Tibial nerve (tissue), 4 donors: ENCODE measurements around the gene PTBP3. TPM values are rescaled to one million over a fixed set of nuclear protein-coding genes. Genes with fewer than 3 reads are reported as not detected.

Experiments used
- DNase-seq, 2 donors: peaks; one replicate each; pipeline ENCODE4 v3.0.0-alpha.2; 2019; ENCODE audit warnings: low spot score in 2 of 2
- H3K27ac ChIP-seq, 4 donors: fragments of 200-600 bp; sonication (generic) in 3 of 4; one replicate each; pipeline ENCODE4 v1.5.1; 2017 to 2019; ENCODE audit warnings: mild to moderate bottlenecking in 1 of 4
- H3K27me3 ChIP-seq, 2 donors: fragments of 200-600 bp; sonication (generic) in 1 of 2; one replicate each; pipeline versions ENCODE4 v1.5.1 to v1.6.0; 2017 to 2019
- H3K36me3 ChIP-seq, 3 donors: fragments of 200-600 bp; sonication (generic); one replicate each; pipeline ENCODE4 v1.5.1; 2018 to 2019
- H3K4me1 ChIP-seq, 4 donors: fragments of 200-600 bp; sonication (generic) in 3 of 4; one replicate each; pipeline ENCODE4 v1.5.1; 2017 to 2019
- H3K4me3 ChIP-seq, 4 donors: fragments of 200-600 bp; sonication (generic) in 3 of 4; one replicate each; pipeline ENCODE4 v1.5.1; 2017 to 2019; ENCODE audit warnings: mild to moderate bottlenecking in 1 of 4, moderate library complexity in 1 of 4
- H3K9me3 ChIP-seq, 4 donors: fragments of 200-600 bp; sonication (generic) in 3 of 4; one replicate each; pipeline ENCODE4 v1.5.1; 2017 to 2019
- EP300 ChIP-seq, 2 donors: sonication (generic); formaldehyde crosslinking; IDR thresholded peaks; one replicate each; pipeline ENCODE4 v1.6.1; 2017; ENCODE audit warnings: antibody characterized with exemption in 2 of 2, mild to moderate bottlenecking in 1 of 2
- POLR2A ChIP-seq, 2 donors: fragments of 450-650 bp; IDR thresholded peaks; one replicate each; pipeline ENCODE4 v1.6.1; 2017; ENCODE audit warnings: antibody characterized with exemption in 2 of 2, mild to moderate bottlenecking in 2 of 2, moderate library complexity in 2 of 2
- WGBS, 2 donors: methylation state at CpG; one replicate each; pipeline ENCODE4 v1.1.5; 2018; 5-methylcytosine and 5-hydroxymethylcytosine counted together
- total RNA-seq, 4 donors: library from RNA; depleted of rRNA; stranded (reverse); fragments of >200 nt; gene quantifications; one replicate each; pipeline ENCODE4 v1.1.0, GENCODE V29; 2016
- TF ChIP-seq, protein P1 (sequence below), 5 experiments: fragments of 200-600 bp in 3 of 5; fragments of 450-650 bp in 2 of 5; sonication (generic) in 3 of 5; IDR thresholded peaks; one replicate each; pipeline ENCODE4 v1.5.1; 2016 to 2019; ENCODE audit warnings: antibody characterized with exemption in 5 of 5, mild to moderate bottlenecking in 3 of 5, moderate library complexity in 2 of 5

Gene PTBP3
- total RNA-seq, 4 donors from 2014 or later = 25.9 to 46.5 (median 31.8) TPM

DNA sequence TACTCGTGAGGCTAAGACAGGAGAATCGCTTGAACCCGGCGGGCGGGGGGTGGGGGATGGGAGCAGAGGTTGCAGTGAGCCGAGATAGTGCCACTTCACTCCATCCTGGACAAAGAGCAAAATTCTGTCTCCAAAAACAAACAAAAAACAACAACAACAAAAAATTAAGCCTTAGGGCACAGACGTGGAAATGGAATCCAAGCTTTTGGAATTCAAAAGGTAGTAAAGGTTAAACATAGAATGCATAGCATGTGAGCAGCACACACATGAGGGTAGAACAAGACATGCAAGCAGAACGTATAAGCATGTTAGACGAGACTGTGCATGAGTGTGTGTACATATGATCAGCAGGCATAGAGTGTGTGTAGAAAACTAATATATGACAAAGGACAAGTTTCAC lies 68.0 kb downstream of the PTBP3 start:
- Histone ChIP-seq H3K9me3 (no peaks in the 10 kb centered on the region), H3K36me3 (peaks cover 0 to 32% (median 10%) of the 10 kb centered on the region in 3 donors), H3K27me3 (no peaks in the 10 kb centered on the region), H3K4me3 (no peak overlapping the region), H3K4me1 (peaks cover 0 to 7% (median 2%) of the 10 kb centered on the region in 4 donors), H3K27ac (no peak overlapping the region)
- 90 to 91% methylated on average over 9 of the region's 9 CpGs for WGBS, 2 donors
- no peak for DNase-seq
- TF ChIP-seq, protein P1, sequence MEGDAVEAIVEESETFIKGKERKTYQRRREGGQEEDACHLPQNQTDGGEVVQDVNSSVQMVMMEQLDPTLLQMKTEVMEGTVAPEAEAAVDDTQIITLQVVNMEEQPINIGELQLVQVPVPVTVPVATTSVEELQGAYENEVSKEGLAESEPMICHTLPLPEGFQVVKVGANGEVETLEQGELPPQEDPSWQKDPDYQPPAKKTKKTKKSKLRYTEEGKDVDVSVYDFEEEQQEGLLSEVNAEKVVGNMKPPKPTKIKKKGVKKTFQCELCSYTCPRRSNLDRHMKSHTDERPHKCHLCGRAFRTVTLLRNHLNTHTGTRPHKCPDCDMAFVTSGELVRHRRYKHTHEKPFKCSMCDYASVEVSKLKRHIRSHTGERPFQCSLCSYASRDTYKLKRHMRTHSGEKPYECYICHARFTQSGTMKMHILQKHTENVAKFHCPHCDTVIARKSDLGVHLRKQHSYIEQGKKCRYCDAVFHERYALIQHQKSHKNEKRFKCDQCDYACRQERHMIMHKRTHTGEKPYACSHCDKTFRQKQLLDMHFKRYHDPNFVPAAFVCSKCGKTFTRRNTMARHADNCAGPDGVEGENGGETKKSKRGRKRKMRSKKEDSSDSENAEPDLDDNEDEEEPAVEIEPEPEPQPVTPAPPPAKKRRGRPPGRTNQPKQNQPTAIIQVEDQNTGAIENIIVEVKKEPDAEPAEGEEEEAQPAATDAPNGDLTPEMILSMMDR (IDR thresholded peaks at IDR 0.05) = no peak
- TF ChIP-seq EP300 (IDR thresholded peaks at IDR 0.05) = no peak

GRCh38 chr9:112262577-112262976 lies 70.8 kb downstream of the PTBP3 start:
- TF ChIP-seq EP300 (IDR thresholded peaks at IDR 0.05) (no peak), POLR2A (IDR thresholded peaks at IDR 0.05) (no peak)
- TF ChIP-seq, protein P1 (IDR thresholded peaks at IDR 0.05) = no peak
- H3K27me3 ChIP-seq = no peaks in the 10 kb centered on the region
- DNase-seq = no peak
- H3K36me3 ChIP-seq = peaks cover 0 to 44% (median 10%) of the 10 kb centered on the region in 3 donors
- H3K4me3 ChIP-seq = no peak overlapping the region
- H3K9me3 ChIP-seq = no peaks in the 10 kb centered on the region
- H3K4me1 ChIP-seq = peaks cover 0 to 7% (median 2%) of the 10 kb centered on the region in 4 donors
- WGBS, 2 donors = 94 to 98% methylated on average over 3 of the region's 3 CpGs
- H3K27ac ChIP-seq = no peak overlapping the region

DNA sequence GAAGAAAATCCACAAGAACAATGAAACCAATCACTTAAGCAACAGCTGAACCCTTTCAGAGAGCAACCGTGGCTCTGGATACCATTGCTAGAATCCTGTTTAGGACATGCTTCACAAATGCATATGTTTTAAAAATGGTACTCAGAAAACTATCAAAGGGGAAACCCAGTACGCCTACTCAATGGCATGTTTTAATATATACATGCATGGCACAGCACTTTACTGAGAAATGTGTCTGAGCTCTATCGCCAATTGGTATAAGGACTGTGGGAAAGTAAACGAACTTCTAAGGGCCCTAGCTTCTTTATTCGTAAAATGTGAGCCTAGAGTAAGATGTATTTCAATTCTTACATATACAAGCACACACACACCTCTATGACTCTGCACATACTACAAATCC lies 72.3 kb downstream of the PTBP3 start:
- H3K9me3 ChIP-seq = no peaks in the 10 kb centered on the region
- DNase-seq = no peak
- TF ChIP-seq EP300 (IDR thresholded peaks at IDR 0.05) = no peak
- no peak for TF ChIP-seq POLR2A (IDR thresholded peaks at IDR 0.05)
- TF ChIP-seq, protein P1 (IDR thresholded peaks at IDR 0.05) = no peak
- H3K27ac ChIP-seq = no peak overlapping the region
- 83 to 91% methylated on average over 5 of the region's 5 CpGs for whole genome bisulfite sequencing, 2 donors
- H3K4me1 ChIP-seq = peaks cover 0 to 7% (median 2%) of the 10 kb centered on the region in 4 donors
- H3K36me3 ChIP-seq = peaks cover 0 to 32% (median 3%) of the 10 kb centered on the region in 3 donors
- H3K4me3 ChIP-seq = no peak overlapping the region
- H3K27me3 ChIP-seq = no peaks in the 10 kb centered on the region

- peaks cover 0 to 20% (median 0%) of the 10 kb centered on the region in 3 donors for H3K36me3 ChIP-seq
- no peaks in the 10 kb centered on the region for H3K4me1 ChIP-seq
- H3K27ac ChIP-seq = no peak overlapping the region
- H3K27me3 ChIP-seq = no peaks in the 10 kb centered on the region
- no peak for TF ChIP-seq EP300 (IDR thresholded peaks at IDR 0.05)
- TF ChIP-seq, protein P1 (IDR thresholded peaks at IDR 0.05) = no peak
- TF ChIP-seq POLR2A (IDR thresholded peaks at IDR 0.05) = no peak
- WGBS, 2 donors = 84 to 88% methylated on average over 2 of the region's 2 CpGs
- no peaks in the 10 kb centered on the region for H3K9me3 ChIP-seq
- H3K4me3 ChIP-seq = no peak overlapping the region
- no peak for DNase-seq
These were observed 75.3 kb downstream of the PTBP3 start for GRCh38 chr9:112258106-112258505.

DNA sequence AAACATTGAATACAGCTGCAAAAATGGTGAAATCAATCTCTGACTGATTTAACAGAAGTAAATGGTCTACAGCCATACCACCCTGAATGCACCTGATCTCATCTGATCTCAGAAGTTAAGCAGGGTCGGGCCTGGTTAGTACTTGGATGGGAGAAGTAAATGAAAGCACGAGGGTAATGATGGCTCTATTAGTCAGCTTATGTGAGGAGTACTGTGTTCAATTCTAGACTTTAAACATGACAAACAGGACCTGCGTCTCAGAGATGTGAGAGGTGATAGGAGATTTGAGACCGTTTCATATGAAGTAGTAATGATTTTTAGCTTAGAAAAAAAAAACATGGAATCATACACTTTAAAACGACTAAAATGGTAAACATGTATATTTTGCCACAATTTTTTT lies 81.2 kb downstream of the PTBP3 start:
- H3K4me1 ChIP-seq = no peaks in the 10 kb centered on the region
- H3K27ac ChIP-seq = no peak overlapping the region
- no peak for TF ChIP-seq EP300 (IDR thresholded peaks at IDR 0.05)
- TF ChIP-seq POLR2A (IDR thresholded peaks at IDR 0.05) = no peak
- TF ChIP-seq, protein P1 (IDR thresholded peaks at IDR 0.05) = no peak
- no peak overlapping the region for H3K4me3 ChIP-seq
- H3K9me3 ChIP-seq = no peaks in the 10 kb centered on the region
- DNase-seq = no peak
- no peaks in the 10 kb centered on the region for H3K36me3 ChIP-seq
- 80 to 85% methylated on average over 5 of the region's 5 CpGs for WGBS, 2 donors
- no peaks in the 10 kb centered on the region for H3K27me3 ChIP-seq
